Right cardiac atrium (tissue), 5 donors: ENCODE data around the gene TPD52L1. TPM values are rescaled to one million over a fixed set of nuclear protein-coding genes. Genes with fewer than 3 reads are reported as not detected.

Experiments used
- ATAC-seq, 2 donors: fragments of 200-7000 bp; cut with Tn5 transposase; one replicate each; pipeline versions ENCODE4 v1.8.0 to v1.9.1; 2020; ENCODE audit warnings: moderate library complexity in 2 of 2, mild to moderate bottlenecking in 1 of 2
- DNase-seq, 3 donors: peaks; one replicate each; pipeline ENCODE4 v3.0.0-alpha.2; 2020
- H3K27ac ChIP-seq: one replicate; pipeline ENCODE4 v1.5.1; 2013; ENCODE audit warnings: mild to moderate bottlenecking, low read length, control low read depth, moderate library complexity
- H3K27me3 ChIP-seq: one replicate; pipeline ENCODE4 v1.6.1; 2013; ENCODE audit not compliant: control insufficient read depth, insufficient read depth
- H3K4me1 ChIP-seq: one replicate; pipeline ENCODE4 v1.6.1; 2013; ENCODE audit warnings: low read length; ENCODE audit not compliant: control insufficient read depth, insufficient read depth
- H3K4me3 ChIP-seq: one replicate; pipeline ENCODE4 v1.5.1; 2013; ENCODE audit warnings: low read length, control low read depth
- H3K9me3 ChIP-seq: one replicate; pipeline ENCODE4 v1.6.1; 2013; ENCODE audit warnings: low read length; ENCODE audit not compliant: control insufficient read depth
- WGBS: extraction: QIAGEN DNeasy Blood & Tissue Kit; methylation state at CpG from one replicate; pipeline ENCODE4 v1.1.7; 2013; 5-methylcytosine and 5-hydroxymethylcytosine counted together
- intact Hi-C, 4 donors: fragments of 100-400 bp; cut with DNase I; formaldehyde crosslinking; loops; one replicate each; pipeline versions ENCODE4 v1.11.0 to v1.14.0; 2022 to 2023
- polyA plus RNA-seq: library from polyadenylated mRNA; stranded (reverse); fragments of 200-250 nt; gene quantifications from one replicate; pipeline ENCODE4 v1.2.3, GENCODE V29; 2013
- total RNA-seq, 4 donors: library from RNA; stranded (reverse); fragmentation: NEBNext Ultra II Directional; extraction: Animal tissue kit (Norgen Biotek cat#: 25700); gene quantifications; one replicate each; pipeline ENCODE4 v1.2.1, GENCODE V29; 2021
- donor health status: healthy with polysubstance abuse.
- donor health status: DM: no; HTN: yes; CAD: no.
- donor health status: DM: no; HTN: no; CAD: no.
- donor health status: DM: no; HTN: yes; CAD: no; lungs with severe emphysema.
- donor health status: DM: yes; HTN: yes; CAD: no.

Gene TPD52L1
- total and polyA plus RNA-seq, 5 donors = 14.9 to 36.1 (median 21.4) TPM

DNA sequence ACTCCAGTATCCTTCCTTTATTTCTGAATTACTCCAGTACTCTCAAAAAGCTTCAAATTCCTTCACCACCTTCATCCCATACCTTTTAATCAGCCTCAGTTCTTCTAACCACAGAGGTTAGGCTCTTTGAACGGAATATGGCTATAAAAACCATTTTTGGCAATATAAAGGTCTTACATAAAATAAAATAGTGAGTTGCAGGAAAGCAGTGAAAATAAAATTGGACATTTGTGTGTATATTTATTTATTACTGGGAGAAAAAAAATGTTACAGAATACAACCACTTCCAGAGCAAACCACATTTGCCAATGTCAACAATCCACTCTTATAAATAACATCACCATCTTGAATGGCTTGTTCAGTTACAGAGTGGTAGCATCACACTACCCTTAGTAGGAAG, 140.5 kb downstream of the TPD52L1 start:
- peaks cover 4% of the 10 kb centered on the region for H3K4me1 ChIP-seq
- 94% methylated on average over 1 of the region's 1 CpG for WGBS
- no peaks in the 10 kb centered on the region for H3K9me3 ChIP-seq
- intact Hi-C loops = loop anchor here in 1 of 4 donors (10.0 kb wide), 1 partner anchor 139 kb away; the partner anchor contains the start of gene TPD52L1
- H3K4me3 ChIP-seq = no peak overlapping the region
- ATAC-seq (no peak), DNase-seq (no peak)
- no peak overlapping the region for H3K27ac ChIP-seq
- H3K27me3 ChIP-seq = no peaks in the 10 kb centered on the region

DNA sequence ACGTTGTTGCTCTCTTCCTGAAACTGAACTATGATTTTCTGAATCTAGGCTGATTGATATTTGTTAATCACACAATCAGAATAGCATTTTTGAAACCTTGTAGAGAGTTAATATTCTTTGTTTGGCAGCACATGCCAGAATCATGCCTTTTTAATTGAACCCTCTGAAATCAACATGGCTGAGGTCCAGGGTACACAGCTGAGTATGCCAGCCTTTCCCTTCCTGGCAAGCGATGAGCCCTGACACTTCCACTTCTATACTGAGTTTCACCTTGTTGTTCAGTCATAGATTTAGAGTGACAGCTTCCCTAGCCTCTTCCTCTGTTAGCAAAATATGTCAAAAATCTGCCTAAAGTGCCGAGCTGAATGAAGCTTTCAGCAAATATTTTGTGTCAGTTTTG, 141.4 kb downstream of the TPD52L1 start:
- H3K9me3 ChIP-seq = no peaks in the 10 kb centered on the region
- no peak overlapping the region for H3K27ac ChIP-seq
- 58% methylated on average over 3 of the region's 3 CpGs for WGBS
- no peaks in the 10 kb centered on the region for H3K27me3 ChIP-seq
- ATAC-seq (peak; percentile 83 to 86), DNase-seq (peak in 1 of 3 donors; percentile 52)
- peaks cover 4% of the 10 kb centered on the region for H3K4me1 ChIP-seq
- H3K4me3 ChIP-seq = no peak overlapping the region
- intact Hi-C loops = loop anchor here in 1 of 4 donors (10.0 kb wide), 1 partner anchor 140 kb away; the partner anchor contains the start of gene TPD52L1

DNA sequence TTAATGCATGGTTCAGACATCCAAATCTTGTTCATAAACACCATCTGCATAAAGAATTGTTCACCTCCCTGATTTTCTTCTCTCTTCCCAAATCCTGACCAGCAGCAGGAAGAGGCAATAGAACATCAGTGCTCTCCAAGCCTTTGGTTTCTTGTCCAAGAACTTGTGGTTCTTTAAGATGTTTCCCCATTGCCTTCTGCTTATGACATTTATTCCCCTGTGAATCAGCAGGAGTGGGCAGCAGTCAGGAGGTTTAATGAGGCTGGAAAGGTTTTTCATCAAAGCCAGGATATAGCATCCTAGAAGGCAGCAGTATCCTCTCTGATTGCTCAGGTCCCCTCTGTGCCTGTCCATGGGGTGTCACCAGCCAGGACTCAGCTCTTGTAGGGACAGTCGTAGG, 142.9 kb downstream of the TPD52L1 start:
- DNase-seq (no peak), ATAC-seq (no peak)
- Histone ChIP-seq H3K27ac (no peak overlapping the region), H3K9me3 (no peaks in the 10 kb centered on the region), H3K4me3 (no peak overlapping the region), H3K4me1 (peaks cover 4% of the 10 kb centered on the region), H3K27me3 (no peaks in the 10 kb centered on the region)
- intact Hi-C loops = loop anchor here in 1 of 4 donors (10.0 kb wide), 1 partner anchor 142 kb away; the partner anchor contains the start of gene TPD52L1
- WGBS = 93% methylated on average over 1 of the region's 1 CpG

DNA sequence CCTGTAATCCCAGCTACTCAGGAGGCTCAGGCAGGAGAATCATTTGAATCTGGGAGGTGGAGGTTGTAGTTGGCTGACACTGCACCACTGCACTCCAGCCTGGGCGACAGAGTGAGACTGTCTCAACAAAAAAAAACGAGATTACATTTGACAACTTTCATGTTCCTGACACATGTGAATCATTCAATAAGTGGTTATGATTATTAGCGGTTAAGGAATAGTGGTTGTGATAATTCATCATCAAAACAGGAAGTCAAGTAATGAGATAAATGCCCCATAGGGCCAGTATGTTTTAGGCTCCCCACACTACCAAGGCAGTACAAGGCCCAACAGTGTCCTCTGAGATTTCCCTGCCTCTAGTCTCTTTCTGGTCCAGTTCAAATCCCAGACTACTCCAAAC, 145.7 kb downstream of the TPD52L1 start:
- H3K4me1 ChIP-seq = no peaks in the 10 kb centered on the region
- no peaks in the 10 kb centered on the region for H3K9me3 ChIP-seq
- intact Hi-C loops = loop anchor here in 1 of 4 donors (10.0 kb wide), 1 partner anchor 144 kb away; the partner anchor contains the start of gene TPD52L1
- H3K4me3 ChIP-seq = no peak overlapping the region
- no peak overlapping the region for H3K27ac ChIP-seq
- WGBS = 83% methylated on average over 3 of the region's 3 CpGs
- no peaks in the 10 kb centered on the region for H3K27me3 ChIP-seq
- ATAC-seq = no peak
- DNase-seq = no peak

DNA sequence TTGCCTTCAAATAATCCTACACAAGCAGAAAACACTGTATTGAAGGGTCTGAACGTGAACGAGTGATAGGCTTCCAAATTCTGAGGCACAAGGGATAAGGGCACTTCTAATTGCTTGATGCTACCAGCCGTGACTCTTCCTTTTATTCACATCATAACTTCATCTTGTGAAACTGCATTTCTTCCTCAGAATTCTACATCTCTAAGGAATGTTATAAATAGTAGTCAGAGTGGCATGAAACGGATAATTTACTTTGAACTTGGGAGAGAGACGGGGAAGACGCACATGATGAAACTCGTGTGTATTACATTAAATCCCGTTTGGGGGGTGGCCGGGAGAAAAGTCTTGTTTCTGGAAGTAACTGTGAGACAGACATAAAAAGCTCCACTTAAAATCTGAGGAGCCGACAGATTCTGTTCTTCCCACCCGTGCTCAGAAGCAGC, 147.4 kb downstream of the TPD52L1 start:
- no peaks in the 10 kb centered on the region for H3K27me3 ChIP-seq
- no peak for DNase-seq
- H3K4me1 ChIP-seq = no peaks in the 10 kb centered on the region
- intact Hi-C loops = loop anchor here in 2 of 4 donors (5.0 to 10.0 kb wide), 4 partner anchors 146 to 674 kb away; partner anchors contain the start of gene TPD52L1 (in 2 of the 2)
- ATAC-seq = peak in 1 of 2 donors; percentile 2
- WGBS = 4% methylated on average over 11 of the region's 11 CpGs
- peak overlapping the region; percentile 61 for H3K27ac ChIP-seq
- peak overlapping the region; percentile 56 for H3K4me3 ChIP-seq
- H3K9me3 ChIP-seq = no peaks in the 10 kb centered on the region

DNA sequence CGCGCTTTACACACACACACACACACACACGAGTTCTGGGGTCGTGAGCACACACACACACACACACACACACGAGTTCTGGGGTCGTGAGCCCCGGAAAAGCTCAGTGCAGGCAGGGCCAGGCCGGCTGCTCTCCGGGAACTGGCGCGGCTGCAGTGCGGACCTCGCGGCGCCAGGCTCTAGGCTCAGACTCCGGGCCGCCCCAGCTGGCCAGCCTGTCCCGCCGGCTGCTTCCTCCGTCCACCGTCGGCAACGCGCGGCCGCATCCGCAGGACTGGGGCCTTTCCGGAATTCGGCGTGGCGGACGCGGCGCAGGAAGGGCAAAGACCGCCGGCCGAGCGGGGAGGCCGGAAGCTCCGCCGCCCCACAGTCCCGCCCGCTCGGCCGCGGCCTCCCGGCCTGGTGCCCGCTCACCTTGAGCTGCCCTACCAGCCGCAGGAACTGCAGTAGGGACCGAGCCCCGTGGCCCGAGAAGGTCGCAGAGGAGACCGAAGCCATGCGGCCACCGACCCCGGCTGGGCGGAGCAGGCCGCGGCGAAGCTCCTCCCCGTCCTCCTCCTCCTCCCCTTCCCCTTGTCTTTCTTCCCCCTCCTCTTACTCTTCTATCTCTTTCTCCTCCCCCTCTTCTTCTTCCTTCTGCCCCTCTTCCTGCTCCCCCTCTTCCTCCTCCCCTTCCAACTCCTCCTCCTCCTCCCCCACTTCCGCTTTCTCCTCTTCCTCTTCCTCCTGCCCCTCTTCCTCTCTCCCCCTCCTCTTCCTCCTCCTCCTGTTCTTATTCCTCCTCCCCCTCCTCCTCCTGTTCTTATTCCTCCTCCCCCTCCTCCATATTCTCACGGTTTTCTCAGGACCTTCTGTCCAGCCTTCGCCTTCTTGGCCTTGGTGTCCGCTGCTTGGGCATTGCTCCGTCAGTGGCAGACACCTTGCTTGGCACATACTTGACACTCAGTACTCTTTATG, 148.1 kb downstream of the TPD52L1 start, which contains the start of gene HDDC2:
Gene HDDC2 (minus strand): TSS at position 533 of the 957 bp plus-strand sequence. CDS start 35 bp downstream, at position 498.
- Histone ChIP-seq H3K4me3 (peak within 1 kb of the TSS; percentile 56), H3K4me1 (no peaks in the 10 kb centered on the region), H3K27me3 (no peaks in the 10 kb centered on the region), H3K9me3 (no peaks in the 10 kb centered on the region), H3K27ac (peak within 1 kb of the TSS; percentile 61)
- ATAC-seq (peak; percentile 94 to 96), DNase-seq (peak; percentile 81 to 92 (median 92))
- intact Hi-C loops = loop anchor here in 2 of 4 donors (5.0 to 10.0 kb wide), 4 partner anchors 147 to 673 kb away; partner anchors contain the start of gene TPD52L1 (in 2 of the 2)
- WGBS = 4% methylated on average over 67 of the region's 67 CpGs

DNA sequence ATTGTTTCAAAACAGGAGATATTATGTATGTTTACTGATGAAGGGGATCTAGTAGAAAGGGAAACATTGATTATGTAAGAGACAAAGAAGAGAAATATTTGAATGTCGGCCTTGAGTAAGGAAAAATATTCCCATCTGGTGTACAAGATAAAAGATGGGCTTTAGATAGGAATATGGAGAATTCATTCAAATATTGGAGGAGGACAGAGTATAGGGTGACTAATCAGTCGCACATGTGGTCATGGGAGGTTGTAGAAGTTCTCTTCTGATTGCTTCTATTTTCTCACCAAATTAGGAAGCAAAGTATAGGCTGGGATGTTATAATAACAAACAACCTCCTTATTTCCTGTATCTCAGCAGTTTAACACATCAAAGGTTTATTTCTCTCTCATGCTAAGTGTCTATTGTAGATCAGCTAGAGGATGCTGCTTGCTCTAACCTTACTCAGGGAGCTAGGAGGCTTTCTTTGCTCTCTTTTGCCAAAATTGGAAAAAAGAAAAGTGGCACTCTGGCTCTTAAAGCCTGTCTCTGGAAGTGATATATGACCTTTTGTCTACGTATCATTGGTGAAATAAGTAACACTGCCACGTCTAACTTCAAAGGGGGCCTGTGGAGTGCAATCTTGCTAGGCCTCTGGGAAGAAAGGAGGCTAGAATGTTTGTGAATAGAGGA, 149.4 kb downstream of the TPD52L1 start:
- Histone ChIP-seq H3K27ac (no peak overlapping the region), H3K4me3 (no peak overlapping the region), H3K27me3 (no peaks in the 10 kb centered on the region), H3K9me3 (no peaks in the 10 kb centered on the region), H3K4me1 (no peaks in the 10 kb centered on the region)
- 76% methylated on average over 4 of the region's 4 CpGs for WGBS
- ATAC-seq (no peak), DNase-seq (no peak)
- intact Hi-C loops = loop anchor here in 2 of 4 donors (5.0 to 10.0 kb wide), 4 partner anchors 148 to 672 kb away; partner anchors contain the start of gene TPD52L1 (in 2 of the 2)

DNA sequence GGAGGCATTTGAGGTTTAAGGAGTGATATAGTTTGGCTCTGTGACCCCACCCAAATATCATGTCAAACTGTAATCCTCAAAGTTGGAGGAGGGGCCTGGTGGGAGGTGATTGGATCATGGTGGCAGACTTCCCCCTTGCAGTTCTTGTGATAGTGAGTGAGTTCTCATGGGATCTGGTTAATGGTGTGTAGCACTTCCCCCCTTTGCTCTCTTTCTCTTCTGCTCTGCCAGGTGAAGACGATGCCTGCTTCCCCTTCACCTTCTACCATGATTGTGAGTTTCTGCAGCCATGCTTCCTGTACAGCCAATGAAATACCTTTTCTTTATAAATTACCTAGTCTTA, 149.9 kb downstream of the TPD52L1 start:
- 84% methylated on average over 1 of the region's 1 CpG for WGBS
- Histone ChIP-seq H3K27me3 (no peaks in the 10 kb centered on the region), H3K4me3 (no peak overlapping the region), H3K27ac (no peak overlapping the region), H3K4me1 (no peaks in the 10 kb centered on the region), H3K9me3 (no peaks in the 10 kb centered on the region)
- intact Hi-C loops = loop anchor here in 2 of 4 donors (5.0 to 10.0 kb wide), 4 partner anchors 149 to 671 kb away; partner anchors contain the start of gene TPD52L1 (in 2 of the 2)
- ATAC-seq (no peak), DNase-seq (no peak)

DNA sequence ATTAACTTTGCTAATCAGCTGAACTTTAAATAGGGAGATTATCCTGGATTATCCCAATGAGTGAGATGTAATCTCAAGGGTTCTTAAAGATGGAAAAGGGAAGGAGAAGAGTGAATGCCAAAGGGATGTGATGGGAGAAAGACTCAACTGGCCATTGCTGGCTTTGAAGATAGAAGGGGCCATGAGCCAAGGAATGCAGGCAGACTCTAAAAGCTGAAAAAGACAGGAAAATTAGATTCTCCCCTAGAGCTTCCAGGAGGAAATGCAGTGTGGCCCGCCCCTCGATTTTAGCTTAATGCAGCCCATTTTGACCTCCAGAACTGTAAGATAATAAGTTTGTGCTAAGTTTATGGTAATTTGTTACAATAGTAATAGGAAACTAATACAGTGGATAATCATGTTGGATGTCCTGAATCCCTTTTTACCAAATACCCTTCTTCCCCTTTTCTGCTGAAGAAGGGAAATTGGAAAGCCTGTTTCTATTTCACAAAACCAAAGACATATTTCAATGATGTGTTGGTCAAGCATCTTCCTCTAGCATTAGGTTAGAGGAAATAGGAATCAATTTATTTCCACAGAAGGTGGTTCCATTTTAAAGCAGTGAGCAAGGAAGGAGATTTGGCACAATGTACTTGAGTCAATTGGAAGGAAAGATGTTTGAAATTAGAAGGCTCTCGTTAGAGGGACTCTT, 151.5 kb downstream of the TPD52L1 start:
- Histone ChIP-seq H3K27ac (no peak overlapping the region), H3K27me3 (no peaks in the 10 kb centered on the region), H3K4me1 (no peaks in the 10 kb centered on the region), H3K9me3 (no peaks in the 10 kb centered on the region), H3K4me3 (no peak overlapping the region)
- intact Hi-C loops = loop anchor here in 2 of 4 donors (5.0 to 10.0 kb wide), 4 partner anchors 150 to 670 kb away; partner anchors contain the start of gene TPD52L1 (in 2 of the 2)
- 88% methylated on average over 3 of the region's 3 CpGs for WGBS
- ATAC-seq (no peak), DNase-seq (no peak)

DNA sequence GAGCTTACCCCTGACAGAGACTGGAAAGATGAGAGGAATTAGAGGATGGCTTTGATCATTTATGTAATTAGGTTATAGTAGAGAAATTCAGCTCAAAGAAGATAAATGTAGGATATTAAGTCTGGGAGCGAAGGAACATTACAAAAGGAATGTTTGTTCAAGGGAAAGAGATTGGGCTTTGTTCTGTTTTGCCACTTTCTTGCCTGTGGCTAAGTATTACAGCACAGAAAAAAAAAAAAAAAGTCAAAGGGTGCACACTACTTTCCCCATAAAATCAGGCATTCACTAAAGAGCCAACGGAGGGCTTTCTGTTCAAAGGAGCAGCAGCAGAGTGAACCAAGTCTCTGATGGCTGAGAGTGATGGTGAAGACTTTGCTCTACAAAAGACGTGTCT, 153.2 kb downstream of the TPD52L1 start:
- ATAC-seq (no peak), DNase-seq (no peak)
- Histone ChIP-seq H3K4me1 (no peaks in the 10 kb centered on the region), H3K27me3 (no peaks in the 10 kb centered on the region), H3K9me3 (no peaks in the 10 kb centered on the region), H3K4me3 (no peak overlapping the region), H3K27ac (no peak overlapping the region)
- WGBS = 83% methylated on average over 3 of the region's 3 CpGs
- intact Hi-C loops = loop anchor here in 2 of 4 donors (10.0 kb wide), 3 partner anchors 152 to 668 kb away; partner anchors contain the start of gene TPD52L1 (in 1 of the 2)
